A673 (cell line): ENCODE results near the gene MMD2. TPM values are rescaled to one million over a fixed set of nuclear protein-coding genes. Genes with fewer than 3 reads are reported as not detected.

Experiments used
- BruUV-seq: library from RNA; stranded (reverse); fragments of 400-500 nt; replicated peaks from 2 replicates; lab custom pipeline; 2021; lab: Mats Ljungman, UMichigan
- CTCF ChIA-PET: fragments of 300-600 bp; sonication (Branson Sonifier 250); formaldehyde crosslinking; loops from one replicate; lab custom pipeline; 2022; ENCODE audit warnings: antibody characterized with exemption; lab: Charles Lee
- POLR2A ChIA-PET: fragments of 300-600 bp; sonication (Branson Sonifier 250); formaldehyde crosslinking; loops from one replicate; lab custom pipeline; 2022; ENCODE audit warnings: antibody characterized with exemption; ENCODE audit not compliant: low non-redundant PET; lab: Charles Lee
- DNase-seq: peaks from one replicate; pipeline ENCODE4 v3.0.0-alpha.2; 2015; ENCODE audit warnings: low spot score
- H3K27ac ChIP-seq: fragments of 200-600 bp; sonication (generic); 2 replicates; pipeline ENCODE4 v1.5.1; 2016; ENCODE audit warnings: mixed run types, low read depth, mild to moderate bottlenecking, mixed read lengths, antibody characterized with exemption, low read length; ENCODE audit not compliant: poor library complexity, severe bottlenecking
- H3K27me3 ChIP-seq: fragments of 200-600 bp; sonication (generic); replicated peaks from 2 replicates; pipeline ENCODE4 v1.6.1; 2017; ENCODE audit warnings: mixed run types, low read depth, mild to moderate bottlenecking, mixed read lengths, antibody characterized with exemption, low read length; ENCODE audit not compliant: insufficient read depth, poor library complexity
- H3K36me3 ChIP-seq: fragments of 200-600 bp; sonication (generic); 2 replicates; pipeline ENCODE4 v1.6.1; 2016; ENCODE audit warnings: mixed run types, mild to moderate bottlenecking, mixed read lengths, antibody characterized with exemption, low read length; ENCODE audit not compliant: insufficient read depth, poor library complexity, severe bottlenecking
- H3K4me1 ChIP-seq: fragments of 200-600 bp; sonication (generic); 2 replicates; pipeline ENCODE4 v1.6.1; 2017; ENCODE audit warnings: mixed run types, mild to moderate bottlenecking, mixed read lengths, antibody characterized with exemption, low read length; ENCODE audit not compliant: insufficient read depth, poor library complexity, severe bottlenecking
- H3K4me3 ChIP-seq: fragments of 200-600 bp; sonication (generic); 2 replicates; pipeline ENCODE4 v1.5.1; 2016; ENCODE audit warnings: low read depth, mixed run types, mild to moderate bottlenecking, mixed read lengths, low read length; ENCODE audit not compliant: poor library complexity, severe bottlenecking
- H3K9me3 ChIP-seq: fragments of 200-600 bp; sonication (generic); 2 replicates; pipeline ENCODE4 v1.6.1; 2016; ENCODE audit warnings: mixed run types, low read depth, mild to moderate bottlenecking, mixed read lengths, antibody characterized with exemption, low read length; ENCODE audit not compliant: poor library complexity, severe bottlenecking
- CTCF ChIP-seq: fragments of 300-800, 200-600 bp; sonication (generic); conservative IDR thresholded peaks from 2 replicates; pipeline ENCODE4 v1.5.1; 2017; ENCODE audit warnings: low read depth, mild to moderate bottlenecking, antibody characterized with exemption, low read length, moderate library complexity, mixed read lengths
- EZH2 ChIP-seq: fragments of 200-600 bp; sonication (generic); IDR thresholded peaks from 2 replicates; pipeline ENCODE4 v1.6.1; 2017; ENCODE audit warnings: borderline replicate concordance, low read depth, mild to moderate bottlenecking, mixed read lengths, antibody characterized with exemption, low read length; ENCODE audit not compliant: poor library complexity, severe bottlenecking
- intact Hi-C: fragments of 100-400 bp; cut with micrococcal nuclease; formaldehyde crosslinking; loops from one replicate; pipeline ENCODE4 v1.10.0; 2022; ENCODE audit not compliant: unreplicated experiment
- total RNA-seq: library from RNA; stranded (reverse); gene quantifications from 2 replicates; pipeline ENCODE4 v1.2.3, GENCODE V29; 2021

Gene MMD2
- total RNA-seq, 1 experiment from 2014 or later: not detected

GRCh38 chr7:4879396-4880081 is 79.4 kb downstream of the MMD2 start:
- Histone ChIP-seq H3K9me3 (no peaks in the 10 kb centered on the region), H3K4me3 (no peak overlapping the region), H3K27ac (no peak overlapping the region), H3K36me3 (no peaks in the 10 kb centered on the region), H3K4me1 (no peaks in the 10 kb centered on the region), H3K27me3 (no peaks in the 10 kb centered on the region)
- BruUV-seq: no TSS peak
- intact Hi-C loops: no loop called here
- TF ChIP-seq CTCF (no peak), EZH2 (no peak)
- ChIA-PET CTCF (no interaction called here), POLR2A (no interaction called here)
- no peak for DNase-seq

GRCh38 chr7:4878336-4879335 is 80.4 kb downstream of the MMD2 start:
- Histone ChIP-seq H3K4me3 (no peak overlapping the region), H3K27me3 (no peaks in the 10 kb centered on the region), H3K27ac (no peak overlapping the region), H3K4me1 (no peaks in the 10 kb centered on the region), H3K9me3 (no peaks in the 10 kb centered on the region), H3K36me3 (no peaks in the 10 kb centered on the region)
- TF ChIP-seq EZH2: no peak
- TF ChIP-seq CTCF: no peak
- intact Hi-C loops: no loop called here
- no TSS peak for BruUV-seq
- CTCF ChIA-PET: no interaction called here
- DNase-seq: no peak
- POLR2A ChIA-PET: no interaction called here

GRCh38 chr7:4876586-4876985 is 82.4 kb downstream of the MMD2 start:
- TF ChIP-seq EZH2: no peak
- no peak for TF ChIP-seq CTCF
- BruUV-seq: no TSS peak
- no peaks in the 10 kb centered on the region for H3K9me3 ChIP-seq
- ChIA-PET POLR2A (no interaction called here), CTCF (no interaction called here)
- H3K27ac ChIP-seq: no peak overlapping the region
- H3K4me1 ChIP-seq: no peaks in the 10 kb centered on the region
- H3K36me3 ChIP-seq: no peaks in the 10 kb centered on the region
- intact Hi-C loops: no loop called here
- no peak for DNase-seq
- H3K4me3 ChIP-seq: no peak overlapping the region
- H3K27me3 ChIP-seq: no peaks in the 10 kb centered on the region
